Progenitor cell of endocrine pancreas (in vitro differentiated cells): ENCODE data around the gene PRKCSH. TPM values are rescaled to one million over a fixed set of nuclear protein-coding genes. Genes with fewer than 3 reads are reported as not detected.
A peak's percentile ranks its signal among the peaks of the same experiment; 100 is the strongest.

Experiments
- DNase-seq: peaks from one replicate; pipeline ENCODE4 v3.0.0; 2021; ENCODE audit warnings: low spot score; ENCODE audit not compliant: unreplicated experiment
- H3K27ac Mint-ChIP-seq: 2 replicates; pipeline ENCODE4 v1.8.0; 2021; ENCODE audit warnings: mild to moderate bottlenecking, moderate library complexity, mixed read lengths
- H3K27me3 Mint-ChIP-seq: 2 replicates; pipeline ENCODE4 v1.8.0; 2021; ENCODE audit warnings: mixed read lengths
- H3K36me3 Mint-ChIP-seq: 2 replicates; pipeline ENCODE4 v1.8.0; 2022; ENCODE audit warnings: mixed read lengths; ENCODE audit not compliant: insufficient read depth
- H3K4me1 Mint-ChIP-seq: 2 replicates; pipeline ENCODE4 v1.8.0; 2021; ENCODE audit warnings: low read depth, mixed read lengths
- H3K4me3 Mint-ChIP-seq: 2 replicates; pipeline ENCODE4 v1.8.0; 2021; ENCODE audit warnings: low read depth, mild to moderate bottlenecking, moderate library complexity, mixed read lengths
- H3K9me3 Mint-ChIP-seq: 2 replicates; pipeline ENCODE4 v1.8.0; 2021; ENCODE audit warnings: low read depth, mixed read lengths
- CTCF ChIP-seq: fragments of 200-600 bp; sonication (generic); IDR thresholded peaks from one replicate; pipeline ENCODE4 v1.5.0; 2021; ENCODE audit warnings: antibody characterized with exemption, mild to moderate bottlenecking; ENCODE audit not compliant: unreplicated experiment
- total RNA-seq: library from RNA; stranded (reverse); gene quantifications from 2 replicates; pipeline ENCODE4 v1.2.1, GENCODE V29; 2021

The PRKCSH gene
- total RNA-seq, 1 donor from 2014 or later: 437 TPM

- Mint-ChIP-seq H3K9me3 (no peaks in the 10 kb centered on the region), H3K4me1 (no peaks in the 10 kb centered on the region), H3K4me3 (no peak overlapping the region), H3K27ac (peak overlapping the region; percentile 67), H3K27me3 (peaks cover 60% of the 10 kb centered on the region), H3K36me3 (no peaks in the 10 kb centered on the region)
- no peak for DNase-seq
- no peak for TF ChIP-seq CTCF
Measured at GRCh38 chr19:11478167-11479089, 43.0 kb downstream of the PRKCSH start.

- peak overlapping the region; percentile 13 for H3K27ac Mint-ChIP-seq
- H3K4me3 Mint-ChIP-seq: peak overlapping the region; percentile 24
- no peaks in the 10 kb centered on the region for H3K4me1 Mint-ChIP-seq
- peaks cover 4% of the 10 kb centered on the region for H3K36me3 Mint-ChIP-seq
- peak; percentile 40 for DNase-seq
- H3K27me3 Mint-ChIP-seq: peaks cover 56% of the 10 kb centered on the region
- TF ChIP-seq CTCF: no peak
- H3K9me3 Mint-ChIP-seq: no peaks in the 10 kb centered on the region
Measured at GRCh38 chr19:11479090-11479897, 43.9 kb downstream of the PRKCSH start.

- H3K4me3 Mint-ChIP-seq: no peak overlapping the region
- no peaks in the 10 kb centered on the region for H3K9me3 Mint-ChIP-seq
- H3K27me3 Mint-ChIP-seq: peaks cover 54% of the 10 kb centered on the region
- TF ChIP-seq CTCF: no peak
- no peaks in the 10 kb centered on the region for H3K4me1 Mint-ChIP-seq
- peaks cover 4% of the 10 kb centered on the region for H3K36me3 Mint-ChIP-seq
- DNase-seq: no peak
- no peak overlapping the region for H3K27ac Mint-ChIP-seq
Measured at GRCh38 chr19:11479898-11480714, 44.7 kb downstream of the PRKCSH start.

GRCh38 chr19:11480715-11481533 is 45.5 kb downstream of the PRKCSH start, which contains the start of gene ELAVL3:
TSS of gene ELAVL3 (minus strand) at chr19:11481046. CDS start at chr19:11480608, 438 bp downstream.
- no peak within 1 kb of the TSS for H3K27ac Mint-ChIP-seq
- peaks cover 8% of the 10 kb centered on the region for H3K36me3 Mint-ChIP-seq
- H3K4me1 Mint-ChIP-seq: no peaks in the 10 kb centered on the region
- TF ChIP-seq CTCF: no peak
- H3K9me3 Mint-ChIP-seq: no peaks in the 10 kb centered on the region
- peaks cover 50% of the 10 kb centered on the region for H3K27me3 Mint-ChIP-seq
- no peak within 1 kb of the TSS for H3K4me3 Mint-ChIP-seq
- no peak for DNase-seq
